Fibroblast of the aortic adventitia (primary cell): ENCODE data around the gene ATAD2B. TPM values are rescaled to one million over a fixed set of nuclear protein-coding genes. Genes with fewer than 3 reads are reported as not detected.
"Not testable (repeated sequence)": the region's sequence is repeated elsewhere in the genome, so short reads cannot be mapped to it uniquely, and the experiment has no call there.

Experiments
- DNase-seq: peaks from one replicate; pipeline ENCODE4 v3.0.0-alpha.2; 2010; ENCODE audit warnings: low read depth
- H3K4me3 ChIP-seq: 2 replicates; pipeline ENCODE4 v1.5.1; 2011; ENCODE audit warnings: low read depth, mild to moderate bottlenecking, control low read depth, low read length, moderate library complexity
- total RNA-seq: library from RNA; depleted of rRNA; stranded (reverse); fragments of >200 nt; gene quantifications from 2 replicates; pipeline ENCODE4 v1.2.3, GENCODE V29; 2012; ENCODE audit warnings: low replicate concordance
- TF ChIP-seq, protein P1 (sequence below): IDR thresholded peaks from 2 replicates; pipeline ENCODE4 v1.5.1; 2011; ENCODE audit warnings: mild to moderate bottlenecking, low read length, control low read depth, inconsistent platforms; ENCODE audit not compliant: insufficient read depth

ATAD2B gene
- total RNA-seq, 1 donor = 10.6 TPM

DNA sequence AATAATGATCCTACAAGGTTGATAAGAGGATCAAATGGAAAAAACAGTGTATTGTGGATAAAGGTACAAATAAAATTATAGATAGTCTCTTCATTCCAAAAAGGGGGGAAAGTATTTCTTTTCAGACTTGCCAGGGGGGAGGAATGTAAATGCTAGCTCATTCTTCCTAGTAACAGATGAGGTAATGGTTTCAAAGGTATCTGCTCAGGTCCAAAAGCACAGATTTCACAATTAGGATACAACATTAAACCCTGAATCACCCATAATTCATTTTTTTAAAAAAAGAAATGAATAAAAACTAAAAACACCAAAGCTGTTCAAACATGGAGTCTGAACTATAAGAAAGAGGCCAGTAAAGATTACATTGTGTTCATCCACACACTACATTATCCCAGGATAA lies 142.0 kb downstream of the ATAD2B start:
- TF ChIP-seq, protein P1, sequence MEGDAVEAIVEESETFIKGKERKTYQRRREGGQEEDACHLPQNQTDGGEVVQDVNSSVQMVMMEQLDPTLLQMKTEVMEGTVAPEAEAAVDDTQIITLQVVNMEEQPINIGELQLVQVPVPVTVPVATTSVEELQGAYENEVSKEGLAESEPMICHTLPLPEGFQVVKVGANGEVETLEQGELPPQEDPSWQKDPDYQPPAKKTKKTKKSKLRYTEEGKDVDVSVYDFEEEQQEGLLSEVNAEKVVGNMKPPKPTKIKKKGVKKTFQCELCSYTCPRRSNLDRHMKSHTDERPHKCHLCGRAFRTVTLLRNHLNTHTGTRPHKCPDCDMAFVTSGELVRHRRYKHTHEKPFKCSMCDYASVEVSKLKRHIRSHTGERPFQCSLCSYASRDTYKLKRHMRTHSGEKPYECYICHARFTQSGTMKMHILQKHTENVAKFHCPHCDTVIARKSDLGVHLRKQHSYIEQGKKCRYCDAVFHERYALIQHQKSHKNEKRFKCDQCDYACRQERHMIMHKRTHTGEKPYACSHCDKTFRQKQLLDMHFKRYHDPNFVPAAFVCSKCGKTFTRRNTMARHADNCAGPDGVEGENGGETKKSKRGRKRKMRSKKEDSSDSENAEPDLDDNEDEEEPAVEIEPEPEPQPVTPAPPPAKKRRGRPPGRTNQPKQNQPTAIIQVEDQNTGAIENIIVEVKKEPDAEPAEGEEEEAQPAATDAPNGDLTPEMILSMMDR = no peak
- no peak overlapping the region for H3K4me3 ChIP-seq
- no peak for DNase-seq

DNA sequence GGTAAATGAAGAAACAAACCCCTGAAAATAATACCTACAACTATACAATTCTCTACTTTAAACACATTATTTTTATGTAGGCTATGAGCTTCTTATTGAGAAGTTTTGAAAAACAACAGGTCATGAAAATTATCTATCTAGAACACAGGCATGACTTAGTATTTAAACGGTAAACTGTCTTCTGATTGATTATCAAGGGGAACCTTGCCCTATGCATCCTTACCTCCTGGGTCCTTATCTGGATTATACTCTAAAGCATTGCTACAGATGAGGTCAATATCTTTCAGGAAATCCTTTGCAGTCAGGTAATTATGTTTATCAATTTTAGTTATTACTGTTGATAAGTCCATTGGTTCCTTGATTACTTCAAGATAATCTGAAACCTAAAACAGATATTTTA lies 144.3 kb downstream of the ATAD2B start:
- TF ChIP-seq, protein P1 = no peak
- H3K4me3 ChIP-seq = no peak overlapping the region
- DNase-seq = no peak

DNA sequence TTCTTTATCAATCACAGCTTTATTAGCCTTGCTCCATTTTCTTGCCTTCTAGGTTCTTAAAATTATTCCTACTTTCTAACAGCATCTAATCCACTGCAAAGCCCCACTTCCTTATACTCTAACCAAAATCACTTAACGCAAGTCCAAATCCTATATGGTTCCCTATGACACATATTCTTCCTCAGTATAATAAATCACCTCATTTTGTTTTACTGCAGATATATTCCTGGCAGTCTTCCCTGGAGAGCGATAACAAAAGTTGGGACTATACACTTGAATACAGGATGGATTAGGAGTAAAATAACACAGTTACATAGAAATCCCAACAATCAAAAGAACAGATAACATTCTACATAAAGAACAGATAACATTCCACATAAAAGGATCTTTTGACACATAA lies 144.8 kb downstream of the ATAD2B start:
- H3K4me3 ChIP-seq = no peak overlapping the region
- TF ChIP-seq, protein P1 = no peak
- no peak for DNase-seq

DNA sequence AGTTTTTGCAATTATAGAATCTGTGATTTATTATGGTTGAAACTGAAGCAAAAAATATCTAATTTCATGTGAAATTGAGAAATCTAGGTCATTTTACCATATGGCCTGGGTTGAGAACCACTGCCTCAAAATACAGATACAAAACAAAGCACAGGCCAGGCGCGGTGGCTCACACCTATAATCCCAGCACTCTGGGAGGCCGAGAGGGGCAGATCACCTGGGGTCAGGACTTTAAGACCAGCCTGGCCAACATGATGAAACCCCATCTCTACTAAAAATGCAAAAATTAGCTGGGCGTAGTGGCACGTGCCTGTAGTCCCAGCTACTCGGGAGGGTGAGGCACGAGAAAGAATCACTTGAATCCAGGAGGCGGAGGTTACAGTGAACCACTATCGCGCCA lies 146.5 kb downstream of the ATAD2B start:
- not testable (repeated sequence) for DNase-seq, H3K4me3 ChIP-seq

DNA sequence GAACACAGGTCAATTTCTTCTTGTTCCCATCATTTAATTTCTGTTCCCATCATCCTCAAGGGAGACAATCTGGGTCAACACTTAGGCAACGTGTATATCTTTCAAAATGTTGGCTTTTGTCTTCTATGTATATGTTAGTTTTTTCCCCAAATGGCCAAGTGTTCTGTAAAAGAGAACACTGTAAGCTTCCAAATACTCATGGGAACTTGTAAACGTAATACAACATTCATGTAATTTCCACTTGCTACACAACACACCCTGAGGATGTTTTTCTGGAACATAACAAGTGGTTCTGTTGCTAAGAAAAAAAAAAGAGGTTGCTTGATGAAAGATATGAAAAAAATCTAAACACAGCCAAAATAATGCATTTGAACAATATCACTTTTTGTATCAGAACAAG lies 149.1 kb downstream of the ATAD2B start:
- TF ChIP-seq, protein P1 = no peak
- no peak for DNase-seq
- no peak overlapping the region for H3K4me3 ChIP-seq

GRCh38 chr2:23776021-23776420 lies 150.9 kb downstream of the ATAD2B start:
- TF ChIP-seq, protein P1 = no peak
- DNase-seq = no peak
- H3K4me3 ChIP-seq = no peak overlapping the region

DNA sequence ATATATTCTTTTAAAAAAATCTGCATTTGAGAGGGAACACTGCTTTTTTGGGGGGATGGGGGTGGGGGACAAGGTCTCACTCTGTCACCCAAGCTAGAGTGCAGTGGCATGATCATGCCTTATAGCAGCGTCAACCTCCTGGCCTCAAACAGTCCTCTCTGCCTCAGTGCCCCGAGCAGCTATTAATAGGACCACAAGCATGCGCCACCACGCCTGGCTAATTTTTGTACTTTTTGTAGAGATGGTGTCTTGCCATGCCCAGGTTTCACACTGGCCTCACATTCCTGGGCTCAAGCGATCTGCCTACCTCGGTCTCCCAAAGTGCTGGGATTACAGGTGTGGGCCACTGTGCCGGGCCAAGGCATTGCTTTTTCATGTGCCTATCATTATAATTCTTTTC lies 154.2 kb downstream of the ATAD2B start:
- DNase-seq = no peak
- H3K4me3 ChIP-seq = no peak overlapping the region
- TF ChIP-seq, protein P1 = no peak
